Measurements from ENCODE around the gene C16orf96.

Gene C16orf96

DNA sequence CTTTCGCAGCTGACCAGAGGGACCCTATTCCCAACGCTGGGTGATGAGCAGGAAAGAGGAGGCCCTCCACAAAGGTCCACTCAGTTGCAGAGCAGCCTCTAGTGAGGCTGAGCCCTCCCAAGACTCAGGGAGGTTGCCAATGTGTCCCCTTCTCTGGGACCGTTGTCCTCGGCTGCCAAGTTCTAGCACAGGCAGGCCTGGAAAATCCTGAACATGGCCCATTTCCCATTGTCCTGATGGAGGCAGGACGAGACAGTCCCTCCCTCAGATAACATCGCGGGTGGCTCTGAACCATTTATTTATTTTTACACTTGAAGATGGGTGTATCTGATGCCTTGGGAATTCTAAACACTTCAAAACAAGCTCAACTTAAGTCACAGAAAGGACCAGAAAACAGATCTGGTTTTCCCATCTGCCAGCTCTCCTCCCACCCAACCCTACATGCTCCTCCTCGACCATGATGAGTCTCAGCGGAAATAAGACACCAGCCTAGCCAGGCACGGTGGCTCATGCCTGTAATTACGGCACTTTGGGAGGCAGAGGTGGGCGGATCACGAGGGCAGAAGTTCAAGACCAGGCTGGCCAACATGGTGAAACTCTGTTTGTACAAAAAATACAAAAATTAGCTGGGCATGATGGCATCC lies 30.4 kb upstream of the C16orf96 start:
- no peak for DNase-seq

DNA sequence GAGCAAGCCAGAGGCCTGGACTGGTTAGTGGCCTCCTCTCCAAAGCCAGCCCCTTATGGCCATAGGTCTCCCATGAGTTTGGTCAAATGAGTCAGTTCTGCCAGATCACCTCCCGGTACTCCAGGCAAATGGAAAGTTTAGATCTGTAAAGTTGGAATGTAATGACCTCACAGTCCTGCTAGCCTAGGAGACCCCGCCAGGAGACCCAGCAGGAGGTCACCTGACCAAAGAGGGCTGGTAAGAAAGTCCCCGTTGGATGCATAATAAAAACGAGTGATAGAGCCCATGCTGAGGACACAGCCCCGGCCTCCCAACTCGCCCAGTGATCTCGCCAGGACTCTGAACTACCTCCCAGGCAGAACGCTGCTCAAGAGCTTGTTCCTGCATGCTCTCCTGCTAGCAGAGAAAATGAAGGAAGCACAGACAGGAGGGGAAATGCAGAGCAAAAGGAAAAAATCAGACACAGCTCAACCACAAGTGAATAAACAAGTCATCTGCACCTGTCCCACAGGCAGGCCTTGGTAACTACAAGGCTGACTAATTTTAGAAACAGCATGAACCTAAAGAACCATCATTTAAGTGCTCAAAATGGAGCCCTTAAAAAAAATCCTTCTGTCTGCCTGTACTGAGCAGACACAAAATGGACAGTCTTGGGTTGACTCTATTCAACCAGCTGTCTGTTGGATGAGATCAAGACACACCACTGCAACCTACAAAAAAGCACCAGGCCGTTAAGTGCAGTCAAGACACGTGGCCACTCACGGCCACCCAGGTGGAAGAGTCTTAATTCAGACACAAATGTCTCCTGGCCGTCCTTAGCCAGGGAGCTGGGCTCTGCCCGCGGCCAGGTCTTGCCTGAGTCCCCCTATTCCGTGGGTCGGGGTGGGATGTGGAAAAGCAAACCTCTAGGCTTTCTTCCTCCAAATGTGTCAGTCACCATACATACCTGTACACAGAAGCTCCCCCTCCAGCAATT lies 26.8 kb upstream of the C16orf96 start:
- DNase-seq, result no peak

- DNase-seq, result no peak
Measured at GRCh38 chr16:4531811-4532210, 24.3 kb upstream of the C16orf96 start.

- DNase-seq, result no peak
Measured at GRCh38 chr16:4532238-4532637, 23.9 kb upstream of the C16orf96 start.

DNA sequence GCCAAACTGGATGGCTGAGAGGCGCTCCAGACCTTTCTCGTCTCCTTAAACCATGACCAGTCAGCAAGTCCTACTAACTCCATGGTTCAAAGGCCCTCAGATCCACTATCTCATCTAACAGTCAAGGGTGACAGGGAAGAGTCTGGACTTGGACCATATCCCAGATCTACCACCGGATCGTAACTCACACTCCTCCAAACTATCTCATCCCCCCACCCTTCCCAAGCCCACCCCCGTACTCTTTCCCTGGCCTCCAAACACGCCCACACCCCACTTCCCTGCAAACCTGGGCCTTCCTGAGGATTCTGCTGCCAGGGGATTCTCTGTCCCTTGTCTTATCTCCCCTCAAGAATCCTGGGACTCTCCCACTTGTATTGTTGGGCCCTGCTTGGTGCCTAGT lies 22.6 kb upstream of the C16orf96 start:
- no peak for DNase-seq

GRCh38 chr16:4534151-4534790 lies 21.9 kb upstream of the C16orf96 start:
- no peak for DNase-seq

- DNase-seq, result no peak
Measured at GRCh38 chr16:4535627-4536108, 20.5 kb upstream of the C16orf96 start.

DNA sequence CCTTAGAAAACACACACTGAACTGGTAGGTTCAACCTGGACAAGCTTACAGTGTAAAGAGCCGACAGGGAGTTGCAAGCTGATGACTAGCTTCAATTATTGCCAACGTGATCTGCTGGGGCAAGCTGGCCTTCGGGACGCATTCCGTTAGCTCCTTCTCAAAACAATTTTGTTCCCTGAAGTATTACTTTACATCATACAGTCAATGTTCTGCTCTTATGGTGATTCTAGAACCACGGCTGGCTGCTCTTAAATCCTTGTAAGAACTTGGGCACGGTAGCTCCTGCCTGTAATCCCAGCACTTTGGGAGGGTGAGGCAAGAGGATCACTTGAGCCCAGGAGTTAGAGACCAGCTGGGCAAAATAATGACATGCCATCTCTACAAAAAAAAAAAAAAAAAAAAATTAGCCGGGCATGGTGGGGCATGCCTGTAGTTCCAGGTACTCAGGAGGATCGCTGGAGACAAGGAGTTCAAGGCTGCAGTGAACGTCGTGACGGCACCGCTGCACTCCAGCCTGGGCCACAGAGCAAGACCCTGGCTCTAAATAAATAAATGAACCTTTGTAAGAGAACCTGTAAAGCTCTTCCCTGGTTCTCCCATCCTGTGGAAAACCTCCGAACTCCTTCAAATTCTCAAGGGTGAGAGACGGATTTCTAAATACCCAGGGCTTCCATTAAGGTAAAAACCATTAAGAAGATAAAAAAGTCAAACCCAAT lies 19.6 kb upstream of the C16orf96 start:
- DNase-seq, result no peak

DNA sequence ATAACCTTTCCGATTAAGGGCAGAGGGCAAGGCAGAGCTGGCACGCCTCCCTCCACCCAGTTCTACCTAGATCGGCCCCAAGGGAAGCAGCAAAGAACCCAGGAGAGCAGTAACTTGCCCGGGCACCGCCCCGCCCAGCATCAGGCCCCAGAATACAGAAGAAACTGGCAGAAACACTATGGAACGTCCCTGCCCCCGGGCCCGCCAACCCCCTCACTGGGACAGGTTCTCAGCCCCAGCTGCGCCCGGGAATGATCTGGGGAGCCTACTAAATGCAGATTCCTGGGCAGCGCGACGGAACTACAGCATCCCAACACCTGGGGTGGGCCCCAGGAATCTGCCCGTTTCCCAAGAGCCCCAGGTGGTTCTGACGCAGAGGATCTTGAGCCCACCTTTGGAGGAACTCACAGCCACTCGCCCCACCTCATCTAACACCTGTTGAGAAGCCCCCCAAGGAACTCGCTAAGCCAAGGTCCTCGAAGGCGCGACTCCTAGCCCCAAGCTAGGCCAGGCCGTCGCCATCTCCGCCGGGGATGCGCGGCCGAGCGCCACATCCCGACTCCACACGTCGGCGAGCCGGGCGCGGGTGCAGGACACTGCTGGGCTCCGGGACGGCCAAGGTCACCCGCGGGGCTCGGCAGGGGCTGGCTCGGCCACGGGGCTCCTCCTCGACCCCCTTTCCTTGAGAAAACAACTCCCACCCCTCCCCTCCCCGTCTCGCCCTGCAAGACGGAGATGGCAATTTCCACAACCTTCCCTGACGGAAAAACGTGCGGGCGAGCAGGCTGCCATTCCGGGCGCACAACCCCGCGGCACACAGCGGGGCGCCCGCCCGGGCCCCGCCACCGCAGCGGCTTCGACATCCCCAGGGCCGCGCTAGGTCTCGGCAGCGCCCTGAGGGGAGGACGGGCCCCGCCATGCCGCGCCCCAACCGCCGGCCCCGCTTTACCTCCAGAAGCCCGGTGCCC lies 18.5 kb upstream of the C16orf96 start:
- peak; percentile 34 for DNase-seq

GRCh38 chr16:4538350-4539235 lies 17.5 kb upstream of the C16orf96 start, which contains the start of gene CDIP1:
Gene CDIP1 (minus strand): TSS chr16:4538773. CDS start chr16:4514130, 24,643 bp downstream.
- DNase-seq, result peak; percentile 88

DNA sequence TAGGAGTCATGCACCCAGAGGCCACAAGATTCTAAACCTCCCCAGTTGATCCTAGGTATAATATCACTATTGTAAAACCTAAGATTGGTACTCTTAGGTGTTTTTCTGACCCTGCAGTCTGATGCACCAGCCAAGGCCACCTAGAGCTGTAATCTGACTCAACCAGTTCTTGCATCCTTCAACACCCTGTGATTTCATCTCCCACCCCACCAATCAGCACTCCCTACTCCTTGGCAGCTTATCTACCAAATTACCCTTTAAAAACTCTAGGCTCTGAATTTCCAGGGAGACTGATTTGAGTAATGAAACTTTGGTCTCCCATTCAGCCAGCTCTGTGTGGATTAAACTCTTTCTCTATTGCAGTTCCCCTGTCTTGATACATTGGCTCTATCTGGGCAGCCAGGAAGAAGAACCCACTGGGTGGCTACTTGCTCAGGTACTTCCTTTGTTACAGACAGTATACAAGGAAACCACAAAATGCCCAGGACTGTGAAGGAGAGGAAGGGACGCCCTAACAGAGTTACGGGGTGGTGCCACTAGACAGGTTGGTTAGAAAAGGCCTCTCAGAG lies 16.3 kb upstream of the C16orf96 start:
- DNase-seq, result no peak

DNA sequence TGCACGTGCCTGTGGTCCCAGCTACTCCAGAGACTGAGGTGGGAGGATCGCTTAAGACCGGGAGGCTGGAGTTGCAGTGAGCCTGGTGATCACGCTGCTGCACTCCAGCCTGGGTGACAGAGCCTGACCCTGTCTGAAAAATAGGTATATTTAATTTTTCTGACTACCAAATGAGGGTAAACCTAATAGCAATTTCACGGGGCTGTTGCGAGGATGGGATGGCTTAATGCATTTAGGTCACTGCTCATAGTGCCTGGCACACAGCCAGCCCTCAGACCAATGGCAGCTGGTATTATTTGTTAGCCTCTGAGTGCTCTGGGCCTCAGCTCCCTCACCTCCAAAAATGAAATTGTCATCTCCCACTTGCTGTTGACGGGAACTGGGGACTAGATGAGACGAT lies 11.7 kb upstream of the C16orf96 start:
- DNase-seq, result no peak

DNA sequence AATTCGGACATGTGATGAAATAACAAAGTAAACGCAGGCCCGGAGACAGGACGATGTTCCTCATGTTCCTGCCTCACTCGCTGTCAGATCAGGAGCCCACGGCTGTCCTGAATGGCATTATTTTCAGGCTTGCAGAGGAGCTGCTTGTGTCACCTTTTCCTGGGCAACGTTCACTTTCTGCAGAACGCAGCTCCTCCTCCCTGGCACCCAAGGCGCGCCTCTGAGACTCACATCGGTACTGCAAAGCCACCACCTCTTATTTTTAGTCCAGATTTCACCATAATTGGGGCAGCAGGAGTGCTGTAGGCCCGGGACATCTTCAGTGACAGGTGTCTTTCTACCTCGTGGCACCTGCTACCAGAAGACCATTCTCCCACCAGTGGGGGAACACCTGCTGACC lies 8.0 kb upstream of the C16orf96 start:
- DNase-seq, result no peak

- DNase-seq, result no peak
Measured at GRCh38 chr16:4550591-4550990, 5.5 kb upstream of the C16orf96 start.

GRCh38 chr16:4552541-4552940 lies 3.6 kb upstream of the C16orf96 start:
- no peak for DNase-seq

DNA sequence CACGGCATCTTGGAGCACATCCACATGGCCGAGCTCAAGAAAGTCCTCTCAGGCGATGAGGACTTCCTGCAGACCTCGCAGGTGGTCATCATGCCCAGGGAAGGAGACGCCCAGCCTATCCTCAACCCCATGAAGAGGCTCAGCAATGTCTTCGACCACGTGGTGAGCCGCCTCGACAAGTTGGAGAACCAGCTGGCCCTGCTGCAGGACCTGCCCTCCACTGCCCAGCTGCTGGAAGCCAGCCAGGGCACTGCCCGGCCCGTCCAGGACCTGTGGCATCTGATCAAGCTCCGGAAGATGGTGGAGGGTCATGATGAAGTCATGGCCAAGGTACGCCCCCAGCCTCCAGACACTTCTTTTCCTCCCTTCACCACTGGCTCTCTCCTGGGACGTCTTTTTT lies 440 bp downstream of the C16orf96 start:
- DNase-seq, result no peak

DNA sequence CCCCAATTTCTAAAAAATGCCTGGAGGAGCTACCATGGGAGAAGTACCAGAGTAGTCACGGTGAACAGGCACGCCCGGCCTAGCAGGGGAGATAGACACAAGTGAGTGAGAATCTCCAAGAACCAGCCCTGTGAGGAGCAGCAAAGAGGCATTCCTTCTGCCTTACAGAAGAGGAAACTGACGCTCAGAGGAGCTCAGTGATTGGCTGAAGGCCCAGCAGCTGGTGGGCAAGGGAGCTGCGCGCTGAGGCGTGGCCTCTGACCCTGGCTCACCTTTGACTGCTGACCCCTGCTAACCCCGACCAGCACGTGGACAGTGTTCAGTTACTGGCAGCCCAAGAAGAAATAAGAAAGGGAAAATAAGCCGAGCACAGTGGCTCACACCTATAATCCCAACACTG lies 1.8 kb downstream of the C16orf96 start:
- no peak for DNase-seq

GRCh38 chr16:4561596-4561995 lies 5.5 kb downstream of the C16orf96 start:
- DNase-seq, result no peak

- DNase-seq, result no peak
Measured at GRCh38 chr16:4564661-4565267, 8.6 kb downstream of the C16orf96 start.

GRCh38 chr16:4566144-4566543 lies 10.0 kb downstream of the C16orf96 start:
- no peak for DNase-seq

Measured in effector CD8-positive, alpha-beta T cell (primary cell).